HepG2 (cell line): ENCODE measurements around the gene LRP10. TPM values are rescaled to one million over a fixed set of nuclear protein-coding genes. Genes with fewer than 3 reads are reported as not detected.

Experiments used
- AFF4 ChIP-seq: sonication (generic); formaldehyde crosslinking; IDR thresholded peaks from 2 replicates; pipeline ENCODE4 v1.4.0; 2020; ENCODE audit warnings: missing genetic modification reagents
- HNF4A ChIP-seq: sonication (generic); formaldehyde crosslinking; IDR thresholded peaks from 2 replicates; pipeline ENCODE4 v1.4.0; 2020; ENCODE audit warnings: missing genetic modification reagents
- KLF16 ChIP-seq, 2 experiments: sonication (generic) in 1 of 2; formaldehyde crosslinking in 1 of 2; IDR thresholded peaks; 2 replicates each; pipeline versions ENCODE4 v1.6.1 to v1.8.0; 2016 to 2023; ENCODE audit warnings: missing genetic modification reagents in 2 of 2, missing compliant biosample characterization in 1 of 2
- MIER3 ChIP-seq: IDR thresholded peaks from 2 replicates; pipeline ENCODE4 v1.6.1; 2016; ENCODE audit warnings: missing compliant biosample characterization, borderline replicate concordance
- MTF1 ChIP-seq: sonication (generic); formaldehyde crosslinking; IDR thresholded peaks from 2 replicates; pipeline ENCODE4 v1.5.0; 2020; ENCODE audit warnings: missing genetic modification reagents
- NR3C1 ChIP-seq: sonication (generic); formaldehyde crosslinking; IDR thresholded peaks from 2 replicates; pipeline ENCODE4 v1.4.0; 2020; ENCODE audit warnings: missing genetic modification reagents
- SIN3B ChIP-seq: fragments of 150-350 bp; IDR thresholded peaks from 2 replicates; pipeline ENCODE4 v1.6.1; 2014; ENCODE audit warnings: low read length
- TAF1 ChIP-seq: sonication (generic); formaldehyde crosslinking; IDR thresholded peaks from 2 replicates; pipeline ENCODE4 v1.4.0; 2020; ENCODE audit warnings: missing genetic modification reagents
- ZBTB20 ChIP-seq: sonication (generic); formaldehyde crosslinking; IDR thresholded peaks from 2 replicates; pipeline ENCODE4 v1.8.1; 2023; ENCODE audit warnings: missing genetic modification reagents, low read depth, mild to moderate bottlenecking, borderline replicate concordance
- ZNF121 ChIP-seq: sonication (generic); formaldehyde crosslinking; IDR thresholded peaks from 2 replicates; pipeline ENCODE4 v1.5.0; 2020; ENCODE audit warnings: mild to moderate bottlenecking, missing genetic modification reagents
- ZNF275 ChIP-seq: sonication (generic); formaldehyde crosslinking; IDR thresholded peaks from 2 replicates; pipeline ENCODE4 v1.8.0; 2022; ENCODE audit warnings: missing genetic modification reagents, mild to moderate bottlenecking, inconsistent platforms, borderline replicate concordance
- ZNF282 ChIP-seq: fragments of 450-650 bp; IDR thresholded peaks from 2 replicates; pipeline ENCODE4 v1.6.1; 2018; ENCODE audit not compliant: partially characterized antibody
- ZNF549 ChIP-seq: sonication (generic); formaldehyde crosslinking; IDR thresholded peaks from 2 replicates; pipeline ENCODE4 v1.5.0; 2020; ENCODE audit warnings: missing genetic modification reagents
- ZNF562 ChIP-seq: sonication (generic); formaldehyde crosslinking; IDR thresholded peaks from 2 replicates; pipeline ENCODE4 v1.8.0; 2022; ENCODE audit warnings: missing genetic modification reagents, borderline replicate concordance
- ZNF609 ChIP-seq: sonication (generic); formaldehyde crosslinking; IDR thresholded peaks from 2 replicates; pipeline ENCODE4 v1.4.0; 2020; ENCODE audit warnings: mild to moderate bottlenecking, missing genetic modification reagents, borderline replicate concordance
- ZNF629 ChIP-seq: sonication (generic); formaldehyde crosslinking; conservative IDR thresholded peaks from 2 replicates; pipeline ENCODE4 v1.5.0; 2020; ENCODE audit warnings: missing genetic modification reagents
- ZNF740 ChIP-seq: sonication (generic); formaldehyde crosslinking; IDR thresholded peaks from 2 replicates; pipeline ENCODE4 v1.4.0; 2020; ENCODE audit warnings: missing genetic modification reagents
- ZUFSP ChIP-seq: sonication (generic); formaldehyde crosslinking; IDR thresholded peaks from 2 replicates; pipeline ENCODE4 v1.9.0; 2021; ENCODE audit warnings: missing genetic modification reagents, mild to moderate bottlenecking, borderline replicate concordance
- polyA plus RNA-seq, 8 experiments: library from polyadenylated mRNA; depleted of rRNA in 3 of 8; stranded (reverse) in 7 of 8; unstranded in 1 of 8; fragments of >200 nt; fragmentation: Illumina TruSeq in 4 of 8; extraction: Trizol in 4 of 8; gene quantifications; 2 replicates each; pipeline versions ENCODE4 v1.2.1 to v1.2.3, GENCODE V29; 2011 to 2016; ENCODE audit warnings: low read depth in 4 of 8, missing spikeins in 1 of 8, mixed read lengths in 1 of 8; ENCODE audit not compliant: insufficient read depth in 1 of 8
- total RNA-seq, 5 experiments: library from RNA; depleted of rRNA; stranded (reverse); fragments of >200 nt; fragmentation: Illumina TruSeq; extraction: Trizol; gene quantifications; 2 replicates each; pipeline ENCODE4 v1.2.3, GENCODE V29; 2016; ENCODE audit warnings: low read depth in 1 of 5

The LRP10 gene
- total and polyA plus RNA-seq, 2 of the 13 experiments (the other 11 are each of a cell fraction or from before 2014, with no cell fraction given) = 16.9 to 45.2 TPM

GRCh38 chr14:22854963-22855724, 16.4 kb upstream of the LRP10 start (continued):
- TF ChIP-seq MIER3 (no peak), TAF1 (CRISPR knock-in tag) (no peak), HNF4A (CRISPR knock-in tag) (no peak), AFF4 (CRISPR knock-in tag) (no peak), KLF16 (CRISPR knock-in tag; IDR thresholded peaks at IDR 0.05) (no peak), MTF1 (CRISPR knock-in tag) (no peak), ZNF609 (peak; percentile 65; the same call in 1 of the 2 replicates), ZBTB20 (CRISPR knock-in tag) (peak; percentile 55; the same call in 1 of the 2 replicates), SIN3B (no peak), ZNF629 (CRISPR knock-in tag) (peak; percentile 44; the same call in 1 of the 2 replicates), ZNF740 (CRISPR knock-in tag) (no peak), ZNF549 (CRISPR knock-in tag) (no peak), ZNF275 (no peak), ZUFSP (CRISPR knock-in tag) (no peak), ZNF121 (peak; percentile 78), ZNF562 (CRISPR knock-in tag) (no peak), ZNF282 (no peak), NR3C1 (no peak)
